NCI-H748 treated with DMSO at 0.1 percent for 48 hours (cell line): ENCODE data around the gene FKBP5.
"Not testable (repeated sequence)": the region's sequence is repeated elsewhere in the genome, so short reads cannot be mapped to it uniquely, and the experiment has no call there.

Experiments
- DNase-seq: peaks from one replicate; lab custom pipeline; 2025; lab: John Stamatoyannopoulos, UW

Gene FKBP5

DNA sequence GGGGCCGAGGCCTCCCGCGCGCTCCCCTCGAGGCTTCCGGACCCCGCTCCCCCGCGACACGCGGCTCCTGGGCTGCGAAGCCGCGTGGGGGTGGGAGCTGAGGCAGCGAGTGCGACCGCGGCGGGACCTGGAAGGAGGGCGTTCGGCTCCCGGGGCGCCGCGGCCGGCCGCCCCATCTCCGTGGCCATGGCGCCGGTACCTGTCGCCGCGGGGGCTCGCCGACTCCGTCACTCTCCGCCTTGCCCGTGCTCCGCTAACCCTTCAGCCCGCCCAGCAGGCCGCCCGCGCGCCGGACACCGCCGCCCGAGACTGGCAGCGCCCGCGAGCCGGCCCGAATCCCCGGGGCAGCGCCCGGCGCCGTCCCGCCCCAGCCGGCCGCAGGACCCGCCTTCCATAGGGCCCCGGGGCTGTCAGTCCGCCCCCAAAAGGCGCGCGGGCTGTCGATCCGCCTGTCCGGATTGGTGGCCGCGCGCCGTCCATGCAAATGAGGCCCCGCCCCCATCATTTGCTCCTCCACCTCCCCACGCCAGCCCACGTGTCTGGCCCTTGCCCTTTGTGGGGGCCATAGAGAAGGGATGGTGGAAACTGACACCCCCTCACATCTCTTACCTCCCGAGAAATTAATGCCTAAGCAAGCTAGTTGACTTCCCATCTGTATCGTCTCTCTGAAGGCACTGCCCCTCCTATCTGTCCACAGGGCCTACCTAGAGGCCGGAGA is at the start of gene FKBP5:
FKBP5 (minus strand) TSS at position 311 of the 718 bp plus-strand sequence. CDS start 46,091 bp downstream, outside the sequence.
- DNase-seq = peak; percentile 52

DNA sequence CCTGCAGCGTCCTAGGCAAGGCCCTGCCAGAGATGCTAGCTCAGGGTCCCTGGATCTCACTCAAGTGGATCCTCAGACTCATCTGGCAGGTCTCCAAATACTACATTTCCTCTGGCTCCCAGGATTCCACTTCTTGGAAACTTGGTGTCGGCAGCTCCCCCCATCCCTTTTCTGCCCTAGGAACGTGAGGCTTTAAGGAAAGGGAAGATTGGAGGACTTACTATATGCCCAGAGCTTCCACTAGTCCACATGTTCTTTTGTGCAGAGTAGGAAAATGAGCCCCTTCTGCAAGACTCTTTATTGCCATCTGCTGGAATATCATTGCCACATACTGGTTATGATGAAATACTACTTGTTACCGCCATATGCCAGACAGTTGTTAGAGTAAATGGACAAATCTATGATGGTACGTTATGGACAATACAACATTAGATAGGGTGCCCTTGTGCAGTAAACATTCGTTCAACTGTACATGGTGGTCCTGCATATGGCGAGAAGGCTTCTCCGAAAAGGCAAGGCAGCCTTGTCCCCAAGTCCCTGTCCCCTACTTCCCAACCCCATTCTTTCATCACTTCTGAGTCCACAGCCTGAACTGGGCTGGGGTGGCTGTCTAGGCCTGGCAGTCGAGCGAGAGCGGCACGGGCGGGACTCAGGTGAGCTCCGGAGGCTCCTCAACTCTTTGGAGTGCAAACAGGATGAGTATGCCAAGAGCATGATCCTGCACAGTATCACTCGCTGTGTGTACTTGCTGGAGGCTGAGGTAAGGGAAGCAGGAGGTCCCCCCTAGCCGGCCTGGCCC is 48.9 kb upstream of the FKBP5 start:
- DNase-seq = peak; percentile 74

DNA sequence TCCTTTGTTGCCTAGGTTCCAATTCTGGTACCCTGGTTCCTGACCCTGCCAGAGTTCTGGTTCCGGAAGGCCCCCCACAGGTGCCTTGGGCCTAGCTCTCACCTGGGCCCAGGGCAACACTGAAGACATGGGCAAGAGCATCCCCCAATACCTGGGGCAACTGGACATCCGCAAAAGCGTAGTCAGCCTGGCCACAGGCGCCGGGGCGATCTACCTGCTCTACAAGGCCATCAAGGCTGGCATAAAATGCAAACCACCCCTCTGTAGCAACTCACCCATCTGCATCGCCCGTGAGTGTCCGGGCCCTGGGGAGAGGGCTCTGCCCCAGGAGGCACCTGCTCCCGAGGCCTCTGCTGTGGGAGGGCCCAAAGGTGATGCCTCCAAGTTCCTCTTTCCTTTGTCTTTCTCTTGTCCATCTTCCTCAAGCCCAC is 48.3 kb upstream of the FKBP5 start, which contains the start of gene ARMC12:
ARMC12 (plus strand) TSS at position 51 of the 431 bp plus-strand sequence; CDS start at position 128, 77 bp downstream.
- DNase-seq = no peak

DNA sequence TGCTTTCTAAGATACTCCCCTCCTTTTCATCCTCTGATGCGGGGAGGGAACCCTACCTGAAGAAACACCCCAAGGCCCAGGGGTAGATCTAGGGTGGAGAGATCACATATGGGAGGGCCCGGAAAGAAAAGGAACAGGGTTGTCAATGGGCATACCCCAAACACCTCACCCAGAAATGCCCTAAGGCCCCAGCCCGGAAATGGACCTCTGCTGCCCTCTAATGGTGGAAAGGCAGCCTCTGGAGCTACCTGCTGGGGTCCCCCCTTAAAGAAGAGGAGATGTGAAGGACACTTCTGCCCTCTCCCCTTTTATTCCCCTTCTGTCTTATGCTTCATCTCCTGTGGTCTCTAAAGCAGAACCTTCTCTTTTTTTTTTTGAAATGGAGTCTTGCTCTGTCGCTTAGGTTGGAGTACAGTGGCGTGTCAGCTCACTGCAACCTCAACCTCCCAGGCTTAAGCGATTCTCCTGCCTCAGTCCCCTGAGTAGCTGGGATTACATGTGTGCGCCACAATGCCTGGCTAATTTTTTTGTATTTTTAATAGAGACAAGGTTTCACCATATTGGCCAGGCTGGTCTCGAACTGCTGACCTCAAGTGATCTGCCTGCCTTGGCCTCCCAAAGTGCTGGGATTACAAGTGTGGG is 47.7 kb upstream of the FKBP5 start:
- peak; percentile 50 for DNase-seq

DNA sequence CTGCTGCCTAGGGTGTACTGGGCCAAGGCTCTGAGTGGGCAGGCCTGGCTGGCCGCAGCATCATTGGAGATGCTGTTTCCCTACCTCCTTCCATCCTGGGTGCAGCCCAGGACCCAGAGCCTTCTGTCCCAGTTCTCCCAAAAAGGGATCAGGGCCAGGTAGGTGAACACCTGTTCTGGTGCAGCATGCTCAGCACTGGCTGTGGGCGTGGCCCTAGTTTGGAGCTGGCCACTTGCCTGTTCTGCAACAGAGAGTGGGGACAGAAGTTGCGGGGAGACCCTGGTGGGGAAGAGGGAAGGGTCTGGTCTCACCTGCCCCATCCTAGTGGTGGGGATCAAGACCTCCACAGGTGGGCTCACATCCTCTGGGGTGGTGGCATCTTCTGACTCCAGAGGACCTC is 46.7 kb upstream of the FKBP5 start:
- no peak for DNase-seq

DNA sequence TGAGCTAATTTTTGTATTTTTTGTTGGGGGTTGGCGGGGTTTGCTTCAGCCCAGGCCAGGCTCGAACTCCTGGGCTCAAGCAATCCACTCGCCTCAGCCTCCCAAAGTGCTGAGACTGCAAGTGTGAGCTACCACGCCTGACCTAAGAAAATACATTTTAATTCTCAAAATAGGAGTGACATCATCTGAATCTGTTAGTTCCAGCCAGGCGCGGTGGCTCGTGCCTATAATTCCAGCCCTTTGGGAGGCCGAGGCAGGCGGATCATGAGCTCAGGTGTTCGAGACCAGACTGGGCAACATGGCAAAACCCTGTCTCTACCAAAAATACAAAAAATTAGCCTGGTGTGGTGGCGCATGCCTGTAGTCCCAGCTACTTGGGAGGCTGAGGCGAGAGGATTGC is 45.6 kb upstream of the FKBP5 start:
- not testable (repeated sequence) for DNase-seq

DNA sequence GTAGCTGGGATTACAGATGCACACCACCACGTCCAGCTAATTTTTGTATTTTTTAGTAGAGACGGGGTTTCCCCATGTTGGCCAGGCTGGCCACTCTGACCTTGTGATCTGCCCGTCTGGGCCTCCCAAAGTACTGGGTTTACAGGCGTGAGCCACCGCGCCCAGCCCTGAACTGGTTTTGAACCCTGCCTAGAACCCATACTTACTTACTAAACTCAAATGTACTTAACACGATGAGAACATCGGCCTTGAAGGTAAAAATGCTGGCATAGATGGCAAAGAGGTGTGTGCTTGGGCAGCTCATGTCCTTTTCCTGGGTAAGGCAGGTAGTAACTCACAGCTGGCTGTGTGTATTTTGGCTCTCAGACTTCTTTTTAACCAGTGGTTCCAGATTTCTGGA is 44.9 kb upstream of the FKBP5 start:
- no peak for DNase-seq

DNA sequence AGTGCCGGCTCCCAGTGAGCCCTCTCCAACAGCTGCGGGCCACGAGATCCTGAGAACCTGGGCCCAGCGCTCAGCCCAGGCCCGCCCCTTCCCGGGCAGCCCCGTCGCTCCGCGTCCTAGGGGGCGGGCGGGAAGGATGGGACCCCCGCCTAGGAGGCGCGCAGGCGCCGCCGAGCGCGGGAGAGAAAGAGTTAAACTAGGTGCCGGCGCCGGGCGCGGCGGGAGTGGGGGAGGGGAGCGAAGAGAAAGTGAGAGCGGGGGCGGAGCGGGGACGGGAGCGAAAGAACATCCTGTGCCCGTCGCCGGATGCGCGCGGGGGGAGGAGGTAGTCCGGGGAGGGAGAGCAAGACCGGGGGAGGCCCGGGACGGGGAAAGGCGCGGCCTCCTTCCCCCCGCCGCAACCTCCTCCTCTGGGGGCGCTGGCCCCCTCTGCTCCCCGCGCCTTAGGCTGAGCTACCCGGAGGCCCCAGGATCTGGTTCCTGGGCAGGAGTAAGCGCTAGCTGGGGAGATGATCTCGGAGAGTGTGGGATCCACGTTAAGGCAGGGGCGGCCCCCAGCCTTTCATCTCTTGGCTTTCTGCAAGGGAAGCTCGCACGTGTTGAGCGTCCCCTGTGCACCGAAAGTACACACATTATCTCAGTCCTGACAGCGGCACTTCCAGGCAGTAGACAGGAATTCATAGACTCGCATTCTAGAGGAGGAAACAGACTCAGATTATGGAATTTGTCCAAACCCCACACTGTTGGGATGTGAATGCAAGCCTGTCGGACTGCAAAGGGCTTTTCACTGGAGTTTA is 43.2 kb upstream of the FKBP5 start:
- peak; percentile 70 for DNase-seq

DNA sequence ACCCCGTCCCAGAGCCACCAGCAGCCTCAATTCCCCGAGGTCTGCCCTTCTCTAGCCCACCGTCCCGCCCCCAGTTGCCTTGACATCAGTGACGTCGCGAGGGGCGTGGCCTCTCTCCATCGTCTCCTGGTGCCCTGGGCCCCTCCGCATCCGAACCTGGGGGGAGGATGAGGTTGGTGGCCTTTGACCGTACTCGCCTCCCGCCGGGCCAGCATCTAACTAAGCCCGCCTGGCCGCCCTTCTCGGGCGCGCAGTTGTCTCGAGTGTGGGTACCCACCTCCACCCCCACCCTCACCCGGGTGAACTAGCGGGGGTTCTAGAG is 42.7 kb upstream of the FKBP5 start:
- DNase-seq = peak; percentile 80

DNA sequence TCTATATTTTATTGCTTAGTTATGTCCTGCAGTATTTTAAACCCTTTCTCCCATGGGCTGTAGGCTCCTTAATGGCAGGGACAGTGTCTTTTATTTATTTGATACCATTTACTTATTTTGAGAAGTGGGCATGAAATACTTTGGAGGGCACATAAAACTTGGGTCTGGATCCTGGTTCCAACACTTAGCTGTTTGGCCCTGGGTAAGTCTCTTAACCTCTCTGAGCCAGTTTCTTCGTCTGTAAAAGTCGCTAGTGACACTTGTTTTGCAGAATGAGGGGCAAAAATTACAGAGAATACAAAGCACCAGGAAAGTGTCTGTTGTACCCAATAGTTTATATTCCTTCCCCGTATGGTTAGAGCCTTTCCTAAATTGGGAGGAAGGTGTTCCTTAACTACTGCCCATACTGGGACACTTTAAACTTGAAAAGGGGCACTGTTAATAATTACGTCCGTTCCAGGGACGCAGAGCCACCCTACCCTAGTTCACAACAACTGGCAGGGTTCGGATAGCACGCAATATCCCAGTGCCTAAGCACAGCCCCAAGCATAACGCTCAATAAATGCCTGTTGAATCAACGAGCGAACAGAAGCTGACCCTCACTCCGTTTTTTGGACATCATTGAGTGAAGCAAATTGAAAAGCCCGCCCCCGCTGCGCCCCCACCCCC is 42.2 kb upstream of the FKBP5 start:
- DNase-seq = no peak

DNA sequence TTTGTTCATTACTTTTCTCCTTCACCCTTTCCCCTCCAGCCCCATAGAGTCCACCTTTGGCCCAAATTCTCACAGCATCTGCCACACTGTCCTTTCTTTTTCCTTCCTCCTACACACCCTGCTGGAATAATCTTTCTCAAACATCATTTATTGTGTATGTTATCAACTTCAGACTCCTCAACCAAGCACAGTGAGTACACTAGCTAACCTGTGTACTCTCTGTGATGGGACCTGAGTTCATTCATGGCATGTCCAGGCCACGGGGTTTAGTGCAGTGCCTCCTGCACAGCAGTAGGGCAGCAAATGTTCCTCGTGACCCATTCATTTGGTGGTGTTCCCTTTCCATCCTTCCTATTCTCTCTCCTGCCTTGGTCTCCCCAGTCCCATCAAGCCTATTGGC is 41.0 kb upstream of the FKBP5 start:
- no peak for DNase-seq

DNA sequence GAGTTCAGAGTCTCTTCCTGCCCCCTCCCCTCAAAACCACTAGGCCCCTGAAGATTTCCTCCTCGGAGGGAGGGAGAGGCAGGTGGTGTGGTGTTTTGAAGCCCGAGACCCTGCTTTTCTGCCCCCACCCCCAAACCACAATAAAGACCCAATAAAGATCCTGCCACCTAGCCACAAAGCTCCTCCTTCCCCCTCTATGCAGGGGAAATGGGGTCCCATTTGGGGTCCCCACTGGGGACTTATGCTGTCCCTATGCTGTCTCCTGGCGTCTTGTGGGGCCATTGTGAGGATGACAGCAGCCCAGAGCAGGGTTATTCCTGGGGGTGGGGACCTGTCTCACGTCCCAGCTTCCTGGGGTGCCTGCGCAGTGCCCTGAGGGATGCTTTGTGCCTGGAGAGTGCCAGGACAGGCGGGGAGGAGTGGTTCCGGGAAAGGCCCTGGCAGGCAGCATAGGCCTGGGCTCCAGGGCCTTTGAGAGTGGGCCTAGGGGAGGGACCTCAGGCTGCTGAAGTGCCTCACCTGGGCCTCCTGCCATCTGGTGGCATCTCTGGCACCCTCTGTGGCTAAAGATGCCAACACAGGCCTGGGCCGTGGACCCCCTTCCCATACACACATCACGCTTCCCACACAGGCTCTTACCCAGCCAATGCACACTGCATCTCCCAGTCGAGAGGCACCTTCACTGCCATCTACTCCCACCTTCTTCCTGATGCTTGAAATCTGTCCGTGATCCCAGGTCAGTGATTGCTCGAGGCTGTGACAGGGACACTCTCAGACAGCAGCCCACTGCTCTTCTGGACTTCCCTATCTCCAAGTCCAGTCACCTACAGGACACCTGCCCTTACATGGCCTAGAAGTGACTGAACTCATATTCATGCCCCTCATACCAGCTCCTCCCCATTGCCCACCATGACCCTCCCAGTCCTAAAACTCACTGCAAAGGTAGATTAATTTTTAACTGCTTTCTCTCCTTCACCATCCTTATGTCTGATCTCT is 40.3 kb upstream of the FKBP5 start:
- DNase-seq = no peak

DNA sequence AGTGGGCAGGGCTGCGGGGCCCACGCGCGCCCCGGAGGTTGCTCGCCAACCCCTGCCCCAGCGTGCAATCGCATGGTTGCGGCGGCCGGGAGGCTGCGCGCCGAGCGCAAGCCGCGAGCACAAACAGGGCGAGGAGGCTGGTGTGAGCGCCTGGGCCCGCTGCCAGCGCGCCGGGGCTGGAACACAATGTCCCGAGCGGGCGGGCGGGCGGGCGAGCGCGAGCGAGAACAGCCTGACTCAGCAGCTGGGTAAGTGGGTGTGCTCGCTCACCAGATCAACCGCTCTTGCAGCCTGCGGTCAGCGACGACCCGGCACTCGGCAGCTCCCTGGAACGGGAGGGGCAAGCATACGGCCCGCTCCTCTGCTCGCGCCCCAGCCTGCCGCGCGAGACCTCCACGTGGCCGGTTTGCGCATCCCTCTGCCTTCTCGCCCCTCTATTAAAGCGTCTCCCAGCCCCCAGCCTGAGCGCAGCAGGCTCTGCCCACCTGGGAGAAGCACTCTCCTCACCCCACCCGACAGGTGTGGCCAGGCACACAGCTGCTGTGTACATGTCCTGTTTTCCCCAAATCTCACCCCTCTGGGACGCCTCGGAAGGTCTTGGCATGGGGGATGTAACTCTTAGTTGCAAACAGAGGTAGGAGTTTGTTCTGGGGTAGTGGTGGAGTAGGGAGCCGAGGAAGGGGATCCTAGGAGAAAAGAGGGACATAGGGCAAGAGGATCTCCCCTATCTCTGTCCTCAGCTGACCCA is 39.4 kb upstream of the FKBP5 start:
- DNase-seq = peak; percentile 67

DNA sequence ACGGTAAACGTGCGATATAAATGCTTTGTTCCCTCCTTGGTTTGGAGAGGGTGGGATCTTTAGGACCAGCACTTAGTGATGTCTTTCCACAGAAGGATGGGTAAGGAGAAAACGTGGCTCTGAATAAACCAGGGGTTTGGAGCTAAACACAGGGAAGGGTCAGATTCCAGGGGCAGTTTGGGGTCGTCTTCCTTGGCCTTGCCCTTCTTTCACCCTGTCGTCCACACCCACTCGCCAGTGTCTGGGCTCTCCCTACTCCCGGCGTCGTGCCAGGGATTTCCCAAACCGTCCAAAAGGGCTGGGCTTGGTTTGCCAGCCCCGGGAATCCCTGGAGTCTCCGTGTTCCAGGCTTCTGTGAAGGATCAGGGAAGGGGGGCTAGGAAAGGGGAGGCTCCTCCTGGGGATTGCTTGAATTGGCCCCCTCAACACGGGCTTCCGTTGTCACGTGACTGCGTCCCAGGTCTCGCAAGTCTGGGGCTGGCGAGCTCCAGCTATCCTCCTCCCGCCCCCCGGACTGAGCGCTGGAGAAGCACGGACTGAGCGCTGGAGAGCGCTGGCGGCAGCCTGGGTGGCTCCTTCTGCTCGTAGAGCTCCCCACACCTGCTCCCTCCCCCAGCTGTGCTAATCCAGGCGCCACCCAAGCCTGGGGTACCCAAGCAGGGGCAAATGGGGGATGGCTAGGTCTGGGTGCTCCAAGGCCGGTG is 38.7 kb upstream of the FKBP5 start:
- peak; percentile 67 for DNase-seq

DNA sequence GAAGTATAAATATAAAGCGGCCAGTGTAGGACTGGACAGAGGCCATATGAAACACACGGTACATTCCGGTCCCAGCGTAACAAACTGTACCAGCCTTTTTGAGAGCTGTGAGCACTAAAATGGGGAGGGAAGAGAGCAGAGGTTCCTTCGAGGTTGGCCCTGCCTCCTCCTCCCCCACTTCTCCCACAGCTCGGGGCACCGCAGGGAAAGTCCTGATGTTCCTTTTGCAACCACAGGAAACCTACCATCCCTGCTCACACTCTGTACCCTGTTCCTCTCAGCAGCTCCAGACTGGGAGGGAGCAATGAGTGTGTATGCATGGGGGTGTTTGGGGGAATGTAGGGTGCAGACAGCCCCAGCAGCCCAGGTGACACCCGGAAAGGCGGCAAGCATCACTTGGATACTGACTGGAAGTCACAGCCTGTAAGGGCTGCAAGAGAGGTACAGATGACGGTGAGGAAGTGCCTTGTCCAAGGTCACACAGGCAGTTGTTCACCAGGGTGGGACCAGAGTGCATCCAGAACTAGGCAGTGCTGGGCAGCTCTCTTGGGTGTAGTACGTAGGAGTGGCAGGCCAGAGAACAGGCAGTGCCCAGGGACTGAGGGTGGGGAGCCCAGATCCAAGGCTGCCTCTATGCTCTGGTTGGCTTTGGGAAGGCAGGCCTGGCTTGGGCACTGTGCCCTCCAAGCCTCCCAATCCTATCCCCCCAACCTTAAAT is 37.2 kb upstream of the FKBP5 start:
- DNase-seq = no peak

DNA sequence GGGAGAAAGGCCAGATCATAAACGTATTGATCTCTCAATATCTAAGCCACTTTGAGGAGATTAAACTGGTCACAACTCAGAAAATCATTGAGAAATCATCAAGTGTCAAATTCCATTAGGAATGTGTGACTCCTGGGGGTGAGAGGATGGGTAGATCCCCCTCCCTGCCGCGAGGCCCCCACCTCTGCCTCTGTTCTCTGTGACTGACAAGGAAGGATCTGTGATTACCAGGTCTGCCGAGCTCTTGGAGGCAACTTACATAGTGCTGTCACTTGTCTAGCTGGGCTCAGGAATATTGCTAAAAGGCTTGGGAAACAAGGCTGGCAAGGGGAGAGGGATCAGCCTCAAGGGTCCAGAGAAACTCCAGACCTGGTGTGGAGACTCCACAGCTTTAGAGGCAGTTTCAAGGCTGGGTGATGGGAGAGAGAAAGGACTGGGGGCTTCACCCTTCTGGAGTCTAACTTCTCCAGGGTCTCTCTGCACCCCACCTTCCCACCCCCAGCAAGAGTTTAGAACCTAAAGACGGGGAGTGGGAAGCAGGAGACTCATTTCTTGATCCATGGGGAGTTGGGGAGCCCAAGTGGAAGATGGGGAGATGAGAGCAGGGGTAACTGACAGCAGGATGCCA is 36.5 kb upstream of the FKBP5 start:
- DNase-seq = no peak

DNA sequence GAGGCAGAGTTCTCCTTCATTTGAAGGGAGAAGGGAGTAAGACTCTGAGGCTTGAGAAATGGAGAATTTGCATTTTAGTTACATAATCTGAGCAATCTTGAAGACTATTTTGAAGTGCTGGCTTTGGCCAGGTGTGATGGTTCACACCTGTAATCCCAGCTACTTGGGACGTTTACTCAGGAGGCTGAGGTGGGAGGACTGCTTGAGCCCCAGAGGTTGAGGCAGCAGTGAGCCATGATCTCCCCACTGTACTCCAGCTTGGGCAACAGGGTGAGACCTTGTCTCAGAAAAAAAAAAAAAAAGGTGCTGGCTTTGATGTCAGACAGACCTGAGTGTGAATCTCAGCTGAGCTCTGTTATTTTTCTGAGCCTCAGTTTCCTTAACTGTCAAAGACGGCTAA is 35.8 kb upstream of the FKBP5 start:
- no peak for DNase-seq

DNA sequence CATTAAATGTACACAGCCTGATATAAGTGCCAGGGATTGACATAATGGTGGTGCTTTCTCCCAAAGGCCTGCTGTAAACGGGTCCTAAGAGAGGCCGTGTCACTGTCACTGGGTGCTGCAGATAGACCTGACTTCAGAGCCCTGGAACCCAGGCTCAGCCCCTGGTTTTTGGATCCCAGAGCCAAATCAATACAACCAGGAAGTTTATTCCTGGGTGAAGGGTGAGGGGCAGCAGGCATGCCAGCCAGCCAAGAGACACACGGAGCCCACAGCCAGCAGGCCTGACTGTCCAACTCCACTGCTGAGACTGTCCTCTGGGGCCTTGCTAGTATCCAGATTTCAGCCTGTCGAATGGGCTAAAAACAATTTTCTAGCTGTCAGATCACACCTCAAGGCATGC is 35.3 kb upstream of the FKBP5 start:
- no peak for DNase-seq
